AG08395 (cell line): ENCODE results near the gene TTC38.

ENCODE experiments used
- DNase-seq: peaks from one replicate; pipeline ENCODE4 v3.0.0; 2012; ENCODE audit warnings: mixed read lengths, low spot score

The TTC38 gene

GRCh38 chr22:46329616-46330015, 61.8 kb downstream of the TTC38 start:
- no peak for DNase-seq

GRCh38 chr22:46330426-46330825, 62.6 kb downstream of the TTC38 start:
- no peak for DNase-seq

- DNase-seq, result no peak
Observed at GRCh38 chr22:46331496-46331895, 63.7 kb downstream of the TTC38 start.

- peak; percentile 98 for DNase-seq
Observed at GRCh38 chr22:46335201-46336118, 67.7 kb downstream of the TTC38 start, which contains the start of gene TRMU. Gene TRMU (plus strand): TSS chr22:46335714. CDS start chr22:46335765, 51 bp downstream.

GRCh38 chr22:46336119-46337078, 68.6 kb downstream of the TTC38 start:
- peak; percentile 38 for DNase-seq

GRCh38 chr22:46337870-46338269, 70.1 kb downstream of the TTC38 start:
- DNase-seq, result no peak

- DNase-seq, result no peak
Observed at GRCh38 chr22:46338636-46339035, 70.8 kb downstream of the TTC38 start.

GRCh38 chr22:46339956-46340355, 72.1 kb downstream of the TTC38 start:
- DNase-seq, result no peak

- no peak for DNase-seq
Observed at GRCh38 chr22:46340676-46341075, 72.9 kb downstream of the TTC38 start.
